Dedifferentiated amniotic fluid mesenchymal stem cell (primary cell): ENCODE measurements around the gene DNAJA4.
"Not testable (repeated sequence)": the region's sequence is repeated elsewhere in the genome, so short reads cannot be mapped to it uniquely, and the experiment has no call there.

ENCODE experiments used
- DNase-seq: peaks from one replicate; pipeline ENCODE4 v3.0.0-alpha.2; 2016; ENCODE audit errors: extremely low spot score

Gene DNAJA4

DNA sequence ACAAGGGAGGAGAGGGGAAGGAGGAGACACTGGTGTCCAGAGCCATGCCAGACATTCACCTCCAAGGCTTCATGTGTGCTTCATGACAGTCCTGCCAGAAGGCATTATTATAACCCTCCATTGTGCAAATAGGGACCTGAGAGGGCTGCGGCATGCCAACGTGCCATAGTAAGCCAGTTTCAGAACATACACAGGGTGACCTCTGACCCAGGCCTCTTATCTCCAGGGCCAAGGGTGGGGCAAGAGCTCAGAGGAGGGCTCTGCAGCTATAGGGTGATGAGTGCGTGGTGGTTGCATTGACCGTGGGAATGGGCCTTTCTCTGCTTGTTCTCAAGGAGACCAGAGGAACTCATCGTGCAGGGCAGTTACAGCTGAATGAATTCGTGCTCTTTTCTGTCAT lies 20.3 kb upstream of the DNAJA4 start:
- DNase-seq = no peak

DNA sequence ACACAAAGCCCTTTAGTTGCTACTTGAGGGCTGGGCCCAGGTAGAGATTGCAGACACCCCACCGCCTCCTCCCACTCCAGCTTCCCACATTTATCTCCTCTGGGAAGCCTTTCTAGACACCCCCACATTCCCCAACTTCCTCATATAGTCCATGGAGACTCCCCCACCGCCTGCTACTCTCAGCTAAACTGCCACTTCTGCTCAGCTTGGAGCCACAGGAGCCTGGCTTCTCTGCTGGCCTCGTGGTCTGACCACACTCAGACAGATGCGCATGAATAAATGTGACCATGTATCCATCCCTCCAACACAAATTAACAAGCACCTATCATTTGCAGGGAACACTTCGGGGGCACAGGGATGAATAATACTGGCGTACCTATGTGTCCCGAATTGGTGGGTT lies 19.5 kb upstream of the DNAJA4 start:
- DNase-seq = no peak

DNA sequence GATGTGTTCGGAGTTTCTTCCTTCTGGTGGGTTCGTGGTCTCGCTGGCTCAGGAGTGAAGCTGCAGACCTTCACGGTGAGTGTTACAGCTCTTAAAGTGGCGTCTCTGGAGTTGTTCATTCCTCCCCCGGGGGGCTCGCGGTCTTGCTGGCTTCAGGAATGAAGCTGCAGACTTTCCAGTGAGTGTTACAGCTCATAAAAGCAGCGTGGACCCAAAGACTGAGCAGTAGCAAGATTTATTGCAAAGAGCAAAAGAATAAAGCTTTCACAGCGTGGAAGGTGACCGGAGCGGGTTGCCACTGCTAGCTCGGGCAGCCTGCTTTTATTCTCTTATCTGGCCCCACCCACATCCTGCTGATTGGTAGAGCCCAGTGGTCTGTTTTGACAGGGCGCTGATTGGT lies 19.0 kb upstream of the DNAJA4 start:
- DNase-seq = not testable (repeated sequence)

DNA sequence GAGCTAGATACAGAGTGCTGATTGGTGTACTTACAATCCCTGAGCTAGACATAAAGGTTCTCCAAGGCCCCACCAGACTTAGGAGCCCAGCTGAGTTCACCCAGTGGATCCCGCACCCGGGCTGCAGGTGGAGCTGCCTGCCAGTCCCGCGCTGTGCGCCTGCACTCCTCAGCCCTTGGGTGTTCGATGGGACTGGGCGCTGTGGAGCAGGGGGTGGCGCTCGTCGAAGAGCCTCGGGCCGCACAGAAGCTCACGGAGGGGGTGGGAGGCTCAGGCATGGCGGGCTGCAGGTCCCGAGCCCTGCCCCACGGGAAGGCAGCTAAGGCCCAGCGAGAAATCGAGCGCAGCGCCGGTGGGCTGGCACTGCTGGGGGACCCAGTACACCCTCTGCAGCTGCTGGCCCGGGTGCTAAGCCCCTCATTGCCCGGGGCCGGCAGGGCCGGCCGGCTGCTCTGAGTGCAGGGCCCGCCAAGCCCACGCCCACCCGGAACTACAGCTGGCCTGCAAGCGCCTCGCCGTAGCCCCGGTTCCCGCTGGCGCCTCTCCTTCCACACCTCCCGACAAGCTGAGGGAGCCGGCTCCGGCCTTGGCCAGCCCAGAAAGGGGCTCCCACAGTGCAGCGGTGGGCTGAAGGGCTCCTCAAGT lies 18.3 kb upstream of the DNAJA4 start:
- DNase-seq = not testable (repeated sequence)

DNA sequence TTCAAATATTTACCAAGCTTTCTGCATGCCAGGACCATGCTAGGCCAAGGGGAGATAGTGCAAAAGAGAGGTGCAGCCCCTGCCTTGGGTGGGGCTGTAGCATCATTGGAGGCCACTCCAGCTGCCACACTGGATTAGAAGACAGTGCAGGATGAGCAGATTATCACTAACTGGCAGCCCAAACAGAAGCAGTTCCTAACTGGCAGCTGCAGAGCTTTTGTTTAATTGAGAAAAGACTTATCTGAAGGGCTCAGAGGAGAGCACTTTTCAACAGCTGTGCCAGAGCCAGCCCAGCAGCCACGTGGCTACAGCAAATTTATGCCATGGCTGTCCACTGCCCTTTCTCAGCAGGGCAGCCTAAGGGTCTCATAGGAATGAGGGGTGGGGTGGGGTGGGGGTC lies 16.5 kb upstream of the DNAJA4 start:
- no peak for DNase-seq

DNA sequence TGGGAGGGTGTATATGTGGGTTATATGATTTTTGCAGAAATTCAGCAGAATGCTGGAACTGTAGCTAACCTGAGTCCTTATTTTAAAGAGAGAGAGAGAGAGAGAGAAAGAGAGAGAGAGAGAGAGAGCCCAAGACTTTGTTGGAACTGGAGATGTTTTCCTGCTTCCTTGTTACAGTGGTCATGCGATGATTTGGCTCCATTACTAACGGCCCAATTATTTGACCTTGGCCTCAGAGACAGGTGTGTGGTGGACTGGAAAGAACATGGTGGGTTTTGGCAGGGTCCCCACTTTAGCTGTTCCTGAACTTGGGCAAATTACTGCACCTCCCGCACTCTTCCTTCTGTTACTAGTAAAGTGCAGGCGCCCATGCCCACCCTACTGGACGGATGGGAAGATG lies 15.2 kb upstream of the DNAJA4 start:
- DNase-seq = no peak

DNA sequence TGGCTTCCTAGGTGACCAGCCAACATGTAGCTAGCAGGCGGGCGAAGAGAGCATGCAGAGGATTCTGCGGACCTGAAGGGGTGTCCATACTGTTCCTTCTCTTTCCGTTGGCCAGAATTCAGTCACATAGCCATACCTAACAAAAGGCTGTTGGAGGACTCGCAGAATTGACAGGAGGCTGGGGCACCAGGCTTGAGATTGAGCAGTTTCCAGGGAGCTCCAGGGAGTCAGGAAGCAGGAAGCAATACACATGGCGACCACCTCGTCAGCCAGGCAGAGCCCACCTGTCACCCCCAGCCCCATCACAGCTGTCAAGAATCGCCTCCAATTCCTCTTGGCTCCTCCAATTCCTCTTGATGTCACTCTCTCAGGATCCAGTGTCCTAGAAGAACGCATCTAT lies 13.2 kb upstream of the DNAJA4 start:
- no peak for DNase-seq

DNA sequence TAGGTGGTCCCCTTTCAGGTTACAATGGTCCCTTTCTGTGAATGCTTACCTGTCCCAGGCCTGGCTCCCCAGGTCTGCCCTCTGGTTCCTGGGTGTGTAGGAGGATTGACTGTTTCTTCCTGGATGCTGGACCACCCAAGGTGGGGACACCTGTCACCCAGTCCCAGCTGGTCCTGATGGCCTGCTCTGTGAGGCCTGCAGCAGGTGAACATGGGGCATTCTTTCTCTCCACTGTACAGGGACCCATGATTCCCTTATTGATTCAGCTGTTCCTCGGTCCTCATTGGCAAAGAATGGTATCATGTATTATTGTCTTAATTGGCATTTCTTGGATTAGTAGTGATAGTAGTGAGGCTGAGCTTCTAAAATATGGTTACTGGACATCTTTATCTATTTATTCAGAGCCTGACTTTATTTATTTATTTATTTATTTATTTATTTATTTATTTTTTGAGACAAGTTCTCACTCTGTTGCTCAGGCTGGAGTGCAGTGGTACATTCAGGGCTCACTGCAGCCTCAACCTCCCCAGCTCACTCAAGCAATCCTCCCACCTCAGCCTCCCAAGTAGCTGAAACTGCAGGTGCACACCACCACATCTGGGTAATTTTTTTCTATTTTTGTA lies 8.8 kb upstream of the DNAJA4 start:
- DNase-seq = no peak

DNA sequence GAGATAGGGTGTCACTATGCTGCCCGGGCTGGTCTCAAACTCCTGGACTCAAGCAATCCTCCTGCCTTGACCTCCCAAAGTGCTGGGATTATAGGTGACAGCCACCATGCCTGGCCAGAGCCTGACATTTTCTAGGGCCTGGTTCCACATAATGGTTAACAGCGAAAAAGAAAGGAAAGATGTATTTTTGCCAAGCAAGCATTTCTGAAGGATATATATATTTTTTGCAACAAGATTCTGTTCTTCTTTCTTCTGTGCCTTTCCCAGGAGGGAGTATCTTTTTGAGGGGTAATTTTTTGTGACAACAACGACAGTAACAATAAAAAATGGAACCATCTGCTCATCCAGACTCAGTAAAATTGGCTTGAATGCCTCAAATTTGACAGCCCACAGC lies 8.3 kb upstream of the DNAJA4 start:
- no peak for DNase-seq

DNA sequence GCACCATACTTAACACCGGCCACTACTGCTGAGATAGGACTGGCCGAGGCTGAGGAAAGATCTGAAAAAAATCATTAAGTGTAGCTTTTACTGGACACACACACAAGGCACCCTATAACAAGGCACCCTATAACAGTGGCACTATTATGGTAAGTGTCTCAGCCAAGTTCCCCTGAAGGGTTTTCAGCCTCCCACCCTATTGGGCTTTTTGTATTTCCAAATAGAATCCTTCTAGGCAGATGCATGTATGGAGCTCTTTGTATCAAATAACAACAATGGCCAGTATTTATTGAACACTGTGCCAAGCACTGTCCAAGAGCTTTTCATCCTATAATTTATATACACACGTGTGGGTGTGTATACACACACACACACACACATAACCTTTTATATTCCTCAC lies 6.7 kb upstream of the DNAJA4 start:
- no peak for DNase-seq

DNA sequence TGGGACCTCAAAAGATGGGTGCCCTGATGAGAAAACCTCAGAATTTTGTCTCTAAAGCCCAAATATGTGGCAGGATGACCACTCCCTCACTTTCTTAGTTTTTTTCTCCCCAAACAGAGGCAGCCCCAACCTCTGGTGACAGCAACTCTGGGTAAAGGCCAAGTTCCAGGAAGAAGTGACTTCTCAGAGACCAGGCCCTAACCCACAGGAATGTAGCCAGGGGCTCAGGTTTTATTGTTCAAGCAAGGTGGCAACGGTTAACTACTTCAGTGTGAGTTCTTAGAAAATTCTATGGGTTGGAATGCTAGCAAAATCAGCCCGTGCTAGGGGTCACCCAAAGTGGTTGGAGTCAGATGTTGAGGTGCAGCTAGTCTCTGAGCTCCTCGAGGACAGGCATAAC lies 5.1 kb upstream of the DNAJA4 start:
- DNase-seq = no peak

DNA sequence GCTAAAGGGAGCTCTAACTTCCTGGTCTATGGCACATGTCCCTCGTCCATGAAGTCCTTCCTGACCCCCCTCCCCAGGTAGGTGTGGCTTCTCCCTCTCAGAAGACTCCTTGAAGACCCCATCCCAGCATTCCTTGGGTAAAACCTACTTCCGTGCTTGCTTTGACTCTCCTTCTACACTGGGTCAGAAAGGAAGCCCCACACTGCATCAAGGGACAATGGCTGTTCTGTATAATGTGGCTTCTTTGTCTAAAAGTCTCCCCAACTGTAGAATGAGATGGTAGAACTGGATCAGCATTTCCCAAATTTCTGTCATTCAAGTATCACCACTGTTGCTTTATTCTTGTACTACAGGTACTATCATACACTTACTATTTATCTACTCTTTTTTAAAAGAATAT lies 3.9 kb upstream of the DNAJA4 start:
- no peak for DNase-seq

DNA sequence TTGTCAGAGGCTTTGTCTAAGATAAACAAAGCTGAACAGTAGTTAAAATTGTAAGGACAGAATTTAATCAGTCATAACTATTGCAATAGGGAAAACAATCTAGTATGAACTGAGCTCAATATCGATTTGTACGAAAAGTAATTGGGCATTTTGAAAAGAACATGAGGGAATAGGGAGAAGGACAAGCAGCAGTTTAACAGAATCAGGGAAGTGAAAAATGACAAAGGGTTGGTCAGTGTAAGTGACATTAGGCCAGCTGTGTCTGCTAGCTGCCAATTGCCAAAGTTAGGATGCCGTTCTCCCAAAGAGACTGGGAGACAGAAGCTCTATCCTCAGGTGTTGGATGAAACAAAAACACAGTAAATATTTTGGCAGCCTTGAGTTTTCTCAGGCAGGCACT lies 3.3 kb upstream of the DNAJA4 start:
- DNase-seq = no peak

DNA sequence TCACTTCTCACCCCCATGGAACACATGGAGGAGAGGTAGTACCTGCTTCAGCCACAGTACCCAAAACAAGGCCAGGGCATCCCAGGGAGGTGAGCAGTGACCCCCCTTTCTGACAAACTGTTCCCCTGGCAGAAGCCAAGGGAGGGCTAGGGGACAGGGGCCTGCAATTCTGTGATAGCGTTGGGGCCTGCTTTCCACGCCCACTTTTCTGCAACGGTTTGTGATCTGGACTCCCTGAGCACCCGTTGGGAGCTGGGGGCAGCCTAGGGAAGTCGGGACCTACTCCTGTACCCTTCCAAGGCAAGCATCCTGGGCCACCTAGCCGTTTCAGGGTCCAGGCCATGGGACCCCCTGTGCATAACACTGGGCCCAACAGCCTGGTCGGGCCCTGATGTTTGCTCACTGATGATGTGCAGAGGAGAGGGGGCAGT lies 996 bp upstream of the DNAJA4 start:
- DNase-seq = no peak

DNA sequence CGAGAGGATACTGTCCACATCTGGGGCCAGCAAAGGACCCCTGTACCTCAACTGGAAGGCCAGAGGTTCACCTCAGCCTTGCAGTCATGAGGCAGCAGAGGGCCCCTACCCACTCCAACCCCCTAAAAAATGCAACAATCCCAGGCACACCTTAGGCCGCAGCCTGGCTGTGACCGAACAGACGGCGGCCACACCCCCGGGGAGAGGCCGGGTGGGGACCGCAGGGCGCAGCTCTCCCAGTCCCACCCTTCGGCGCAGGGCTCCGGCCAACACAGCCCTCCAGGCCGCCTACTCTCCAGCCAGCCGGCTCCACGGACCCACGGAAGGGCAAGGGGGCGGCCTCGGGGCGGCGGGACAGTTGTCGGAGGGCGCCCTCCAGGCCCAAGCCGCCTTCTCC lies 457 bp upstream of the DNAJA4 start:
- no peak for DNase-seq

DNA sequence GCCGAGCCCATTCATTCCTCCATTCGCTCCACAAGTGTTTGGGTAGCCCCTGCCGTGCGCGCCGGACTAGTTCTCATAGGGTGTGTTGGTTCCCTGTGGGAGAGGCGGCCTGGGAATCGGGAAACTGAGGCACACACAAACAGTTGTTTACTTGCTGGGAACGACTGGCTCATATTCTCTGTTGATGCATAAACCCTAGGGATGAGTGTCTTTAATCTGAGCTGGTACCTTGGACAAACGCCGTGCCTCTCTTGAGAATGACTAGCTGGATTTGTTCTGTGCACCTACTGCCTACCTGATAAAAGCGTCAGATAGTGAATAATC lies 737 bp downstream of the DNAJA4 start:
- DNase-seq = no peak

DNA sequence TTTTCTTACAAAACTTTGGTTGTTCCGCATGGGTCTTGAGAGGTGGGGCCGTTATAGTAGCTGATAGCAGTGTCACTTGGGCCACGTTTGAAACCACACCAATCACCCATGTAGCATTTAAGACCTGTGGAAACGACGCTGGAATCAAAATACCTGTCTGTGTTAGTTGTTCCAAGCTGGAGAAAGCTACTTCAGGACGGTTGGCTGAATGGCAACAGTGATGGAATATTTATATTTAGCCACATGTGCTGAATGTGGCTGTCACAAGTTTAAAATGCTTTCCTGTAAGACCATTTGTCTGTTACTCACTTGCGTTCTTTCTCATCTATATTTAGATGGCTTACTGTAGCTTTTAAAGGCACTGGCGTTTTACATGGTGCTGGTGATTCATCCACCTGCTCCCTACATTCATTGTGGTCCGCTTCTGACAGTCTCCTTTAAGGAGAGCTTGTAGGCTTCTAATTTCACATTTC lies 1.4 kb downstream of the DNAJA4 start:
- no peak for DNase-seq

DNA sequence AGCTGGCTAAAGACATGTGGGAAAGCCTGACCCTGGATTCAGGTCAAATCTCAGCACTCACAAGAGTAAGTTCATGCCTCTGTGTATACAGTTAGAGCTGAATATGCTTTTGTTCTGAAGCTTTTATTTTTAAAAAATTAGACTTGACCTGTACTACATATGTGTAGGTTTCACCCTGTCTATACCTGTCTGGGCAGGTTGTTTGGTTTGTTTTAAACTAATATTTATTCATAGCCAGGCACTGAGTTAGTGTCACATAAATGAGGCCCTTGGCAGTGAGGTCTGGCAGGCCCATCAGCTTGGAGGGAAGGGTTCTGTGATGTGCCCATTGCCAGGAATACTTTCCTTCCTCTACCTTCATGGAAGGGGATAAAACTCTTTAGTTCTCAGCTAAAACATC lies 1.9 kb downstream of the DNAJA4 start:
- no peak for DNase-seq

DNA sequence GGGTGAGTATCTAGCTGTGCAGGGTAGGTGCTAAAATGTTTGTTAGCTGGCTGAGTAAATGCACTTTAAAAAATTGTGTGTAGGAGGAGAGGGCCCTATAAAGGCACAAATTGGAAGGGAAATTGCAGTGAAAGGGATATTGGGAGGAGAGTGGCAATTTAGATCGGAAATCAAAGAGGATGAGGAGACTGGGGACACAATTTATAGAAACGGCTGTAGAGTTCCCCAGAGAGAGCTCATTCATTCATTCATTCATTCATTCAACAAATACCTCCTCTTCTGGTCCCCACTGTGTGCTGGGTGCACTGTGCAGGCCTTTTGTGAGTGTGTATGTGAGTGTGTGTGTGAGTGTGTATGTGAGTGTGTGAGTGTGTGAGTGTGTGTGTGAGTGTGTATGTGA lies 2.4 kb downstream of the DNAJA4 start:
- no peak for DNase-seq

DNA sequence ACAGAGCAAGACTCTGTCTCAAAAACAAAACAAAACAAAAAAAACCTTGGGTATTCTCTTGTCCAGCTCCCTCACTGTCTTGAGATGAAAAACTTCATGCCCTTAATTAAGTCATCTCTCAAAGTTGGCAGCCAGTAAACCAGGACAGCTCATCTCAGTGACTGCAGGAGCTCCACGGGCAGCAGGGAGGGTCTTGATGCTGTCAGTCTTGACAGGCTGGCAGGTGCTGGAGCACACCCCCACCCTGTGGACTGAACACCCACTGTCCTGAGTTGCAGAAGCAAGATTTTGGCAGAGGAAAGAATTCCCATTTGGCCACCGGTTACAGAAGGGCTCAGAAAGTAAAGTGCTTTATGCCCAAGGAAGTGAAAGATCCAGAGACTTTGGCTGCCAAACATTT lies 8.0 kb downstream of the DNAJA4 start:
- DNase-seq = no peak

DNA sequence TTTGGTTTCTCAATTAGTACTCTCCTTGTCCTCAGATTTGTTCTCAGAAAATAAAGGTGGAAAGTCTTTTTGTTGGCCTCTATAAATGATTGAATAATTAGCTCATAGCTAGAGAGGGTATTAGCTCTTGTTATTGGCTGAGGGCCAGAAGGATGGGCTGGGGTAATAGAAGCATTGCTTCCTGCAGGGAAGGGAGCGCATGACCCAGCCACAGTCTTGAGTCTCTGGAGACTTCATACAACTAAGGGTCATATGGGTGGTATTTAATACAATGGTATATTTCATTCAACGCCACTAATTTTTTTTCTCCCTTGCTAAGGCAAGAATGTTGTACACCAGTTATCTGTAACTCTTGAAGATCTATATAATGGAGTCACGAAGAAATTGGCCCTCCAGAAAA lies 8.4 kb downstream of the DNAJA4 start:
- DNase-seq = no peak

DNA sequence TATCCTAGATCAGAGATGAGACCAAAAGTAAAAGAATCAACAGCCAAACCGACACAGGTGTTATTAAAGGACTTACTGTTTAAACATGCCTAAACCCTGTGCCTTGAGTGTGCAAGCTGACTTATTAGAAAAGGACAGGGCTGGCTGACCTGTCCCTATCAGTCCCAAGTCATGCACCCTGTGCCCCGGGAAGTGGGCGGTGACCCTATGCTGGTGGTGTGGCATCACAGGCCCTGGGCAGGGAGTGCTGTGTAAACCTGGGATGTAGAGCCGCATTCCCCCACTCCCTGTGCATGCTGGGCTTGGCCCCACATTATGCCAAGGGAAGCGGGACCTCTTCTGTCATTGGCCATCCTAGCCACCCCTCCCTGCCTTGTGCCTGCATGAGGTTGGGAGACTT lies 10.6 kb downstream of the DNAJA4 start:
- DNase-seq = no peak

DNA sequence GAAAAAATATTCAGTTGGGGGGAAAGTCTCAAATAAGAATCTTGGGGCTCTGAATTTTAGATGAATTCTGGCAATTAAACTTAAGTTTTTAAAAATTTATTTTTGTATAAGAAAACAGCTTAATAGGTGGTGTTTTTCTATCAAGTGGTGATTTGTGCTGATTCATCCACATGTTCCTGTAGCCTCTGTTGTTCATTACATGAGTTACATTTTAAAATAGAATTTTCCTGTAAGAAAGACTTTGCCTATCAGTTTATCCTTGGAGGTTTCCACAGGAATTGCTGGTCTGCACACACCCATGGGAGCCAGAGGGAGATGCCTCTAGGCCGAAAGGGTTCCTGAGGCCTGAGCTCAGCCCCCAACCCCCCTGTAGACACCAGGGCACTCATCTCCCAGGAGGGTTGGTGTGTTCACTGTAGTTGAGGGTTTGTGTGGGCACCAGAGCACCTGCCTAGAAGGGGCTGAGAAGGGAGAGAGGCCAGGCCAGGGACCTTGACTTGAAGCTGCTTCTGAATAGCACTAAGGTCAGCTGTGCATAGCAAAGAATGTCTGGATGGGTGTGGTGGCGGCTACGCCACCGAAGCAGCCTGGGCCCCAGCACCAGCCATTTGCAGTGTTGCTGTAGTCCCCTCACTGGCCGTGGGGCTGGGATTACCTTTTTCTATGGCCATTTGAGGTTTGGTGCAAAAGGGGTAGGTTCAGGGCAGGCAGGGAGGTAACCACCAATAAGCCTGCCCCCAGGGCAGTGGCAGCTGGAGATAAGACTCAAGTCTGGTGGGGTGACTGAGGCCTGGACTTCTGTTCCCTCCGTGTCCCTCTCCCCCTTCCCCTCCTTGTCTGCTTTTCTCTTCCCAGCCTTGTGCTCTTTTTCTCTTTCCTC lies 11.9 kb downstream of the DNAJA4 start:
- no peak for DNase-seq
